GM21360 (cell line): ENCODE data around the gene CSNK2A1.

Experiments
- ATAC-seq: cut with Tn5 transposase; IDR thresholded peaks from one replicate; pipeline ENCODE4 v1.9.1; 2021; ENCODE audit warnings: mild to moderate bottlenecking, moderate library complexity; ENCODE audit not compliant: unreplicated experiment

CSNK2A1 gene

GRCh38 chr20:433300-433975 is 110.2 kb downstream of the CSNK2A1 start:
- ATAC-seq: peak; percentile 78

- no peak for ATAC-seq
Observed at GRCh38 chr20:432677-433299, 110.8 kb downstream of the CSNK2A1 start.

GRCh38 chr20:432208-432607 is 111.4 kb downstream of the CSNK2A1 start:
- ATAC-seq: no peak

DNA sequence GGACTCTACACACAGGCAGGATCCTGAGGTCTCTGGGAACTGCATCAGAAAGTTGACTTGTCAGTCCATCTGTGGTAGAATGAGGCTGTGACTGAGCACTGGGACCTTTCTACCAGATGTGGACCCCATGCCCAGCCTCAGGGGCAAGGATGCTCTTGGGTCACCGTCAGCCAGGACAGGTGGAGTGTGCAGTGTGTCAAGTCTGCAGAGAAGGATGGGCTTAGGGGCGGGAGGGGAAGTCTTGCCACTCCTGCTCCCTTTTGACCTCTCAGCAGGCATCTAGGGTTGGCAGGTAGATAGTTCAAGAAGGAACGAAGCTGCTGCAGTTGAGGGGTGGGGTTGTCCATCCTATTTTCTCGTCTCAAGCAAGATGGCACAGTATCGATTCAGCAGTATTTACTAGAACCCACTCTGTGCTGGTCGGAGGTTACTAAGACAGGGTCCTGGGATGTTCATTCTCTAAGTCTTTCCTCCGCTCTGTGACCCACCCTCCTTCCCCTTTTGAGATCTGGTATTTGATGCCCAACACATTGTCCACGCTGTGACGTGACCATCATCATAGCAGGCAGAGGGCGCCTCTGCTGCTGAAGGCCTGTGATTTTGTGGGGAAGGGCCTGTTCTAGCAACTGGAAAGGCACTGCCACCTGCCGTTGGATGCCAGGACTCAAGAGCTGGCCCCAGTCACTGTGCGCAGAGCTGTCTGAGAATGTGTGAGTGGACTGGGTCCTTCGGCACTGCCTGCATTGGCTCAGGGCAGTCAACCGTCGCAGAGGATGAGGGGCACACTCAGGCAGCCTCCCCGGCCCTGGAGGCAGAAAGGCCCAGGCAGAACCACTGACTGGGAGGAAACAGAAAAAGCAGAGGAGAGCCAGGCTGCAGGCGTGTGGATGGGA is 112.3 kb downstream of the CSNK2A1 start:
- ATAC-seq: no peak

DNA sequence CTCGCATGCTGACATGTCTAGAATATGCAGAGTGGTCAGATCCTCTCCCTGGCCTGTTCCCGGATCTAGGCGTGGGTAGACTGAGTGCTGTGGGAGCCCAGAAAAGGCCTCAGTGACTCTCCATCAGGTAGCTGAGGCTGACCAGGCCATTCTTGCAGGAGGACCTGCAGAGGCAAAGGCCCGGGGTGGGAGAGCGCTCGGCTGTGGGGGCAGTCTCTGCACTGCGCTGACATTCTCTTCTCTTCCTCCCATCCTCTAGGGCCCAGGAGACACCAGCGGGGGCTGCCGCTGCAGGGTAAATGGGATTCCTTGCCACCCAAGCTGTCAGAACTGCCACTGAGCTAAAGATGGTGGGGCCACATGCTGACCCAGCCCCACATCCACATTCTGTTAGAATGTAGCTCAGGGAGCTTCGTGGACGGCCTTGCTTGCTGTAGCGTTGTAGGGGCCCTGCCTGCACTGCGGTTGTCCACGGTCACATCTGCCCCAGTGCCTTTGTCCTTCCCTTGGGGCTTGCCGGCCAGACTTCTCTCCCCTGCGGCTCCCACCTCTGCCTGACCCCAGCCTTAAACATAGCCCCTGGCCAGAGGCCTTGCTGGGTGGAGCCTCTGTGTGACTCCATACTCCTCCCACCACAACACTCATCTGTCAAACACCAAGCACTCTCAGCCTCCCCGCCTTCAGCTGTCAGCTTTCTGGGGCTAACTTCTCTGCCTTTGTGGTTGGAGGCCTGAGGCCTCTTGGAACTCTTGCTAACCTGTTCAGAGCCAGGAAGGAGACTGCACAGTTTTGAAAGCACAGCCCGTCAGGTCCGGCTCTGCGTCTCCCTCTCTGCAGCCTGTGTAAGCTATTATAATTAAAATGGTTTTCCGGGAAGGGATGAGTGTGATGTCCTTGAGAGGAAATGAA is 113.2 kb downstream of the CSNK2A1 start:
- ATAC-seq: no peak

DNA sequence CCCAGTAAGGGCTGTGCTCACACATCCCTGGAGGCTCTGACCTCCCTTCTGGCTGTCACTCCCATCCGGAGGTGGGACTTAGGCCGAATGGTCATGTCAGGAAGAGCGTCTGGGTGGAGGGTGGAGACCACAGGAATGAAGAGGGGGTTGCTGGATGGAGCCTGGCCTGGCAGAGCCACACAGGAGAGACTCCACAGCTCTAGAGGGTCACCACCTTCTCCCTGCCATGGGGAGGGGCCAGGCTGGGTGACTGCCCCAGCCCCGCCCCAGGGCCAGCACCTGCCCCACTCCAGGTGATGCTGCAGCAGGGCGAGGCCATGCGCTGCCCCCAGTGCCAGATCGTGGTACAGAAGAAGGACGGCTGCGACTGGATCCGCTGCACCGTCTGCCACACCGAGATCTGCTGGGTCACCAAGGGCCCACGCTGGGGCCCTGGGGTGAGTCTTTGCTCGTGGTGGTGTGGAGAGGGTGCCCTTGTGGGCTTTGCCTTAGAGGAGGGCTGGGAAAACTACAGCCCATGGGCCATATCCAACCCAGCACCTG is 114.9 kb downstream of the CSNK2A1 start:
- ATAC-seq: no peak

GRCh38 chr20:427849-428657 is 115.5 kb downstream of the CSNK2A1 start:
- ATAC-seq: no peak

DNA sequence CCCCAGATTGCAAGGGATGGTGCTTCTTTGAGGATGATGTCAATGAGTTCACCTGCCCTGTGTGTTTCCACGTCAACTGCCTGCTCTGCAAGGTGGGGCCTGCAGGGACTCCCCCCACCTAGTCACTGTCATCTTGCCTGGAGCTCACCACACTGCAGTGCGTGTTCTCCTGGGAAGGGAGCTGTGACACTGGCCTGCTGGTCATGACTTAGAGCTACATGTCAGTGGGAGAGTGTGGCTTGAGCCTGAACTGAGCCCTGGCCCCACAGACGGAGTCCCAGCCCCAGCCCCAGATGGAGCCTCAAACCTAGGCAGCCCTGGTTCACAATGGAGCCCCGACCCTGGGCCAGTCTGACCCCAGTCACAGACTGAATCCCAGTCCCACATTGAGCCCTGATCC is 116.2 kb downstream of the CSNK2A1 start:
- no peak for ATAC-seq

DNA sequence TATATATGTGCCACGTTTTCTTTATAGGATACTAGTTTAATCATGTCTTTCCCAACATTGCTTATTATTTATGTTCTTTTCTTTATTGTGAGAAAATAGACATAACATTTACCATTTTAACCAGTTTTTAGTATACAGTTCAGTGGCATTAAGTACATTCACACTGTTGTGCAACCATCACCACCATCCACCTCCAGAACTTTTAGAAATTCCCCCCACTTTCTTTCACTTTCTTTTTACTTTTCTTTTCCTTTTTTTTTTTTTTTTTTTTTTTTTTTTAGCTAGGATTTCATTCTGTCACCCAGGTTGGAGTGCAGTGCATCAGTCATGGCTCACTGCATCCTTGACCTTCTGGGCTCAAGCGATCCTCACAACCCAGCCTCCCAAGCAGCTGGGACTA is 117.0 kb downstream of the CSNK2A1 start:
- no peak for ATAC-seq
